HTR-8/SVneo (cell line): Measurements from ENCODE around the gene LAPTM4A.
A peak's percentile ranks its signal among the peaks of the same experiment; 100 is the strongest.

Experiments used
- DNase-seq: peaks from one replicate; pipeline ENCODE4 v3.0.0; 2011; ENCODE audit warnings: low spot score, mixed read lengths; ENCODE audit not compliant: insufficient read length
- FAIRE-seq: peaks from 2 replicates; lab custom pipeline; 2011; peaks lifted over from hg19 to GRCh38; lab: Jason Lieb, UNC

Gene LAPTM4A

DNA sequence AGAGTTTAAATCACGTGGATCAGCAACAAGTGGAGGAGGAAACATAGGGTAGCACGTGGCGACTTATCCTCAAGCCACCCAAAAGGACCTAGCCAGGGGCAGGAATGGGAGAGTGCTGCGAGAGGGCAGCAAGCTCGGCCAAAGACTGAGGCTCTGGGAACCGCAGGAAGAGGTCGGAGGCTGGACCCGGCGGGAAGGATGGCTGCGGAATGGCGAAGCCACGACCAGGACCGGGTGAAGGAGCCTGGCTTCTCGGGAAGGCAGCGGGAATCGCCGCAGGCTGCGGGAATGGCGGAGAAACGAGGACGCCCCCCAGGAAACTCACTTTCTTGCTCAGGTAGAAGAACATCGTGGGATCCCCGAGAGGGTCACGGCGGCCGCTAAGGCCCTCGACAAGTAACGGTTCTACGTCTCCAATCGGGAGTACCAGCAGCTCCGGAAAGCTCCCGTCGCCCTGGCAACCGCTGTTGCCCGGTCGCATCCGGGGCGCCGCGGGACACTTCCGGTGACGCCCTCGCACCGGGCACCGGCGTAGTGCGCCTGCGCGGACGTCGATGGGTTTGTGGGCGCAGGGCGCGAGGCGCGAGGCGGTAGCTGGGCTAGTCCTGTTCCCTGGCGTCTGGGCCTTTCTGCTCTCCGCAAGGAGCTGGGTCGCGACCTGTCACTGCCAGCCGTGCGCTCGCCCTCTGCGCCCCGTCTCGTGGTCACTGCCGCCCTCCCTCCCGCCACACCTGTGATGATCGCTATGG lies 61.6 kb downstream of the LAPTM4A start, which contains the start of gene WDR35:
TSS of gene WDR35 (minus strand) at position 439 of the 749 bp plus-strand sequence. CDS start at position 349, 90 bp downstream.
- peak; percentile 98 for FAIRE-seq
- DNase-seq, result peak; percentile 98

DNA sequence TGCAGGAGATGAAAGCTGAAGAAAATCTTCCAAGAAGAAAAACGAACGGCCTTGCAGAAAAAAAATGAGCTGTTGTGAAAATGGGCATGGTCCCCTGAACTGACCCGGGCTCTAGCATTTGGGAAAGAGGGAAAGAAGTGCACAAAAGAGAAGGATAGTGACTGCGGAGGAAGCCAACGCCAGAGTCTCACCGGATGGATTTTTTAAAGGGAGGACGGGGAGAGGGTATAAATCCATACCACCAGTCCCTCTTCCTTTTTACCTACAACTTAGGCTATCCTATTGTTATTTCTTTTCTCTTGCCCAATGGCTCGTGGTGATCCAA lies 62.1 kb downstream of the LAPTM4A start:
- DNase-seq (no peak), FAIRE-seq (no peak)

DNA sequence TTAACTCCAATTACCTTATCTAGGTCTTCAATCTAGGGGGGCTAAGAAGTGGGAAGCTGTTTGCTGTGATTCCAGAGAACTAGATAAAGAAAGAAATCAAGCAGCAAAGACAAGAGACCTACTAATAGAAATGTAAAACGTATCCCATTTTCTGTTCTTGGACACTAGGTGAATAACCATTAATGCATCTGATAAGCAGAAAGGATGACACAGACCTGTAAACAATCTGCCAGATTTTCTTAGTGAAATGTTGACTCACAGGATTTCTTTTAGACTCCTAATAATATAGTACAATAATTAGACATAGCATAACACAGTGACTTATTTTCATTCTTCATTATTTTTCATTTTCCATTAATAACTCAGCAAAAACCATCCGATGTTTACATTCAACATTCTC lies 62.8 kb downstream of the LAPTM4A start:
- no peak for FAIRE-seq
- DNase-seq, result no peak

DNA sequence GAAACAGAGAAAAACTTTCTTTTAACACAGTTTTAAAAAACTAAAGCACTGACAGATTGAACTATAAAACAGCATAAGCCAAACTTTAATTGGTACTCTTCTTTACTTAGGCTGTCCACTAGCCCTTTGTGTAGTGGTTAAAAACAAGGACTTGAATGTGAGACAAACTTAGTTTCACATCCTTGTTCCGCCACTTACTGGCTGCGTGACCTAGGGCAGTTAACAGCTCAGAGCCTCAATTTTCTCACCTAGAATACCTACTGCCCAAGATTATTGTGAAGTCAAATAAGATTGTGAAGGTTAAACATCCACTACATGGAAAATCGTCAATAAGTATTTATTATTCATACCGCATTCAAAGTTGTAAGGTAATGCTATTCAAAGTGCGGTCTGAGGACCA lies 63.5 kb downstream of the LAPTM4A start:
- DNase-seq (no peak), FAIRE-seq (no peak)
